OCI-LY7 (cell line): Measurements from ENCODE around the gene KIAA0586.

Source experiments
- EZH2phosphoT487 ChIP-seq: fragments of 200-600 bp; sonication (generic); IDR thresholded peaks from 2 replicates; pipeline ENCODE4 v1.6.1; 2018; ENCODE audit warnings: low read depth, borderline replicate concordance, mild to moderate bottlenecking, mixed run types, antibody characterized with exemption, low read length, moderate library complexity, mixed read lengths
- TF ChIP-seq, protein P1 (sequence below): fragments of 200-600 bp; sonication (generic); conservative IDR thresholded peaks from 2 replicates; pipeline ENCODE4 v1.5.1; 2014; ENCODE audit warnings: mild to moderate bottlenecking, antibody characterized with exemption, low read length, moderate library complexity, mixed read lengths

DNA sequence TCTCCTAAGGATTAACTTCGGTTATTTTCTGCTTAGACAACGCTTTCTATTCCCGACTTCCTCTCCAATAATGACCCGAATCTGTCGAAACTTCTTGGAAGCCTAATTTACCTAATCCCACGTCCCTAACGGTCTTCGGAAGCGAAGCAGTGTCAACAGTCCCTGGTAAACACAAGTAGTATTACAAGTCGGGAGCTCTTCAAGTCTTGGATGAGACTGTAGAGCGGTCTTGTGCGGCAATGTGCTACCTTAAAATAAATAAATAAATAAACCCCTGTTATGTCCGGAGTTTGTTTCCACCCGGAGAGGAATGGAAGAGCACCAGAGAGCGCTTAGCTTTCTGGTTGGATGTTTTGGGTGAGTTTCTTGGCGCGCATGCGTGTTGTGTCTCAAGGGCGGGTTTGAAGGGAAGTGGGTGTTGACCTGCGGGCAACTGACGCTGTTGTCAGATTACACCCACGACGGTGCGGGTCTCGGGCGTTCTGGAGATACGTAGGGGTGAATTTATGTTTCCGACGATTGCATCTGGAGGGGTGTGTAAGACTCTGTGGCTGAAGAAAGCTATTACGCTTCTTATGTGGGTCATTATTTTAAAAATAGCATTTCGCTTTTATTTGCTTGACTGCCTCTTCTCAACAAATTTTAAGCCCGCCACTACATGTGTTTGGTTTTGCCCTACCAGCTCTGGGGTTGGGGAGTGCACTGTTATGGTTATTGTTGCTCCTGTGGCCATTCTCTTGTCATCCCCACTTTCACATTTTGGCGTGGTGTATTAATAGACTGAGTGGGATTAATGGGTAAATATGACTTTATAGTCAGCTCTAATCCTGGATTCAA is at the start of gene KIAA0586, which contains the start of gene TIMM9:
- TF ChIP-seq, protein P1, sequence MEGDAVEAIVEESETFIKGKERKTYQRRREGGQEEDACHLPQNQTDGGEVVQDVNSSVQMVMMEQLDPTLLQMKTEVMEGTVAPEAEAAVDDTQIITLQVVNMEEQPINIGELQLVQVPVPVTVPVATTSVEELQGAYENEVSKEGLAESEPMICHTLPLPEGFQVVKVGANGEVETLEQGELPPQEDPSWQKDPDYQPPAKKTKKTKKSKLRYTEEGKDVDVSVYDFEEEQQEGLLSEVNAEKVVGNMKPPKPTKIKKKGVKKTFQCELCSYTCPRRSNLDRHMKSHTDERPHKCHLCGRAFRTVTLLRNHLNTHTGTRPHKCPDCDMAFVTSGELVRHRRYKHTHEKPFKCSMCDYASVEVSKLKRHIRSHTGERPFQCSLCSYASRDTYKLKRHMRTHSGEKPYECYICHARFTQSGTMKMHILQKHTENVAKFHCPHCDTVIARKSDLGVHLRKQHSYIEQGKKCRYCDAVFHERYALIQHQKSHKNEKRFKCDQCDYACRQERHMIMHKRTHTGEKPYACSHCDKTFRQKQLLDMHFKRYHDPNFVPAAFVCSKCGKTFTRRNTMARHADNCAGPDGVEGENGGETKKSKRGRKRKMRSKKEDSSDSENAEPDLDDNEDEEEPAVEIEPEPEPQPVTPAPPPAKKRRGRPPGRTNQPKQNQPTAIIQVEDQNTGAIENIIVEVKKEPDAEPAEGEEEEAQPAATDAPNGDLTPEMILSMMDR, result no peak
- no peak for TF ChIP-seq EZH2phosphoT487
